HL-60 (cell line): ENCODE measurements around the gene GPR157.

Experiments
- DNase-seq, 2 experiments: peaks; one replicate each; pipeline ENCODE4 v3.0.0-alpha.2; 2010 to 2020; ENCODE audit warnings: low read depth in 1 of 2, low spot score in 1 of 2
- H3K27ac ChIP-seq: fragments of 250-450 bp; sonication (Bioruptor Pico); replicated peaks from 2 replicates; pipeline ENCODE4 v1.5.1; 2020; ENCODE audit warnings: mild to moderate bottlenecking, moderate library complexity
- H3K27me3 ChIP-seq: fragments of 250-450 bp; sonication (Bioruptor Pico); 2 replicates; pipeline ENCODE4 v1.5.1; 2021; ENCODE audit warnings: mild to moderate bottlenecking, moderate library complexity; ENCODE audit not compliant: insufficient read depth, poor library complexity, severe bottlenecking
- H3K4me3 ChIP-seq: replicated peaks from 2 replicates; pipeline ENCODE4 v1.5.1; 2011; ENCODE audit warnings: mild to moderate bottlenecking, control low read depth, low read length; ENCODE audit not compliant: insufficient read depth
- GABPA ChIP-seq: IDR thresholded peaks from 2 replicates; pipeline ENCODE4 v1.6.1; 2012; ENCODE audit warnings: low read depth
- POLR2AphosphoS5 ChIP-seq: IDR thresholded peaks from 2 replicates; pipeline ENCODE4 v1.6.1; 2012; ENCODE audit warnings: low read depth
- SPI1 ChIP-seq: IDR thresholded peaks from 2 replicates; pipeline ENCODE4 v1.6.1; 2012; ENCODE audit warnings: low read depth, mild to moderate bottlenecking, borderline replicate concordance
- TF ChIP-seq, protein P1 (sequence below): IDR thresholded peaks from 2 replicates; pipeline ENCODE4 v1.6.1; 2012; ENCODE audit warnings: low read depth; ENCODE audit not compliant: insufficient replicate concordance
- TF ChIP-seq, protein P2 (sequence below): IDR thresholded peaks from one replicate; pipeline ENCODE4 v1.5.1; 2011; ENCODE audit warnings: low read length, control low read depth, inconsistent platforms; ENCODE audit not compliant: insufficient read depth

The GPR157 gene

DNA sequence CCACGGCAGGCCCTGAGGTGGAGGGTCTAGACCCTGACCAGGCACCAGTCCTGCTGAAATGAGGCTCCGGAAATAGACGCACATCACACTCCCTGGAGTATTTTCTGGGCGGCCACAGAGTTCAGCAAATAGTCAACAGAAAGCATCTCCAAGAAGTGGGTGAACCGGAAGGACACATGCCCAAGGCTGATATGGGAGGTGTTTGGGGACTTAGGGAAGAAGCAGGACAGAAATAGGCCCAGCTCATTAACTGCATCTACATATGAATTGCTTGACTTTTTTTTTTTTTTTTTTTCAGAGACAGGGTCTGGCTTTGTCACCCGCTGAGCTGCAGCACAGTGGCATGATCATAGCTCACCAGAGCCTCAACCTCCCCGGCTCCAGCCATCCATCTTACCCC is 36.5 kb upstream of the GPR157 start:
- Histone ChIP-seq H3K27ac (no peak overlapping the region), H3K4me3 (no peak overlapping the region), H3K27me3 (no peaks in the 10 kb centered on the region)
- no peak for DNase-seq
- TF ChIP-seq POLR2AphosphoS5 (no peak), SPI1 (no peak), GABPA (no peak)
- TF ChIP-seq, protein P1, sequence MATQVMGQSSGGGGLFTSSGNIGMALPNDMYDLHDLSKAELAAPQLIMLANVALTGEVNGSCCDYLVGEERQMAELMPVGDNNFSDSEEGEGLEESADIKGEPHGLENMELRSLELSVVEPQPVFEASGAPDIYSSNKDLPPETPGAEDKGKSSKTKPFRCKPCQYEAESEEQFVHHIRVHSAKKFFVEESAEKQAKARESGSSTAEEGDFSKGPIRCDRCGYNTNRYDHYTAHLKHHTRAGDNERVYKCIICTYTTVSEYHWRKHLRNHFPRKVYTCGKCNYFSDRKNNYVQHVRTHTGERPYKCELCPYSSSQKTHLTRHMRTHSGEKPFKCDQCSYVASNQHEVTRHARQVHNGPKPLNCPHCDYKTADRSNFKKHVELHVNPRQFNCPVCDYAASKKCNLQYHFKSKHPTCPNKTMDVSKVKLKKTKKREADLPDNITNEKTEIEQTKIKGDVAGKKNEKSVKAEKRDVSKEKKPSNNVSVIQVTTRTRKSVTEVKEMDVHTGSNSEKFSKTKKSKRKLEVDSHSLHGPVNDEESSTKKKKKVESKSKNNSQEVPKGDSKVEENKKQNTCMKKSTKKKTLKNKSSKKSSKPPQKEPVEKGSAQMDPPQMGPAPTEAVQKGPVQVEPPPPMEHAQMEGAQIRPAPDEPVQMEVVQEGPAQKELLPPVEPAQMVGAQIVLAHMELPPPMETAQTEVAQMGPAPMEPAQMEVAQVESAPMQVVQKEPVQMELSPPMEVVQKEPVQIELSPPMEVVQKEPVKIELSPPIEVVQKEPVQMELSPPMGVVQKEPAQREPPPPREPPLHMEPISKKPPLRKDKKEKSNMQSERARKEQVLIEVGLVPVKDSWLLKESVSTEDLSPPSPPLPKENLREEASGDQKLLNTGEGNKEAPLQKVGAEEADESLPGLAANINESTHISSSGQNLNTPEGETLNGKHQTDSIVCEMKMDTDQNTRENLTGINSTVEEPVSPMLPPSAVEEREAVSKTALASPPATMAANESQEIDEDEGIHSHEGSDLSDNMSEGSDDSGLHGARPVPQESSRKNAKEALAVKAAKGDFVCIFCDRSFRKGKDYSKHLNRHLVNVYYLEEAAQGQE, result no peak
- TF ChIP-seq, protein P2, sequence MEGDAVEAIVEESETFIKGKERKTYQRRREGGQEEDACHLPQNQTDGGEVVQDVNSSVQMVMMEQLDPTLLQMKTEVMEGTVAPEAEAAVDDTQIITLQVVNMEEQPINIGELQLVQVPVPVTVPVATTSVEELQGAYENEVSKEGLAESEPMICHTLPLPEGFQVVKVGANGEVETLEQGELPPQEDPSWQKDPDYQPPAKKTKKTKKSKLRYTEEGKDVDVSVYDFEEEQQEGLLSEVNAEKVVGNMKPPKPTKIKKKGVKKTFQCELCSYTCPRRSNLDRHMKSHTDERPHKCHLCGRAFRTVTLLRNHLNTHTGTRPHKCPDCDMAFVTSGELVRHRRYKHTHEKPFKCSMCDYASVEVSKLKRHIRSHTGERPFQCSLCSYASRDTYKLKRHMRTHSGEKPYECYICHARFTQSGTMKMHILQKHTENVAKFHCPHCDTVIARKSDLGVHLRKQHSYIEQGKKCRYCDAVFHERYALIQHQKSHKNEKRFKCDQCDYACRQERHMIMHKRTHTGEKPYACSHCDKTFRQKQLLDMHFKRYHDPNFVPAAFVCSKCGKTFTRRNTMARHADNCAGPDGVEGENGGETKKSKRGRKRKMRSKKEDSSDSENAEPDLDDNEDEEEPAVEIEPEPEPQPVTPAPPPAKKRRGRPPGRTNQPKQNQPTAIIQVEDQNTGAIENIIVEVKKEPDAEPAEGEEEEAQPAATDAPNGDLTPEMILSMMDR, result no peak

DNA sequence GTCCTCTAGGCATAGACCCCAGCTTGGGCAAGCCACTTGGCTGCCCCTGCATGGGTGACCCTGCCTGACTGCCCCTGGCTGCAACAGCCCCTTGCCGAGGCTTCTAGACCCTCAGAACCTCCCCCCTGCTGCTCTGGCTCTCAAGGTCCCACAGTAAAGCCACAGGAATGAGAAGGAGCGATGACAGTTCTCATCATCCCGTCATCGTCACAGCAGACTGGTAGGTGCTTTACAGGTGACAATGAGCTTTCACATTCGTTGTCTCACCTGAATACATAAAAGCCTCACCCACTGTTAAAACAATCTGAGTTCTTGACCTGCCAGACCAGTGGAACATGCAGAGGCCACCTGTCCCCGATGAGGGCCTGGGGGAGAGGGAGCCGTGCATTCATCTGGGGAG is 36.0 kb upstream of the GPR157 start:
- no peak for TF ChIP-seq SPI1
- TF ChIP-seq, protein P1, result no peak
- no peak for TF ChIP-seq GABPA
- TF ChIP-seq, protein P2, result no peak
- TF ChIP-seq POLR2AphosphoS5, result no peak
- Histone ChIP-seq H3K27ac (no peak overlapping the region), H3K4me3 (no peak overlapping the region)

DNA sequence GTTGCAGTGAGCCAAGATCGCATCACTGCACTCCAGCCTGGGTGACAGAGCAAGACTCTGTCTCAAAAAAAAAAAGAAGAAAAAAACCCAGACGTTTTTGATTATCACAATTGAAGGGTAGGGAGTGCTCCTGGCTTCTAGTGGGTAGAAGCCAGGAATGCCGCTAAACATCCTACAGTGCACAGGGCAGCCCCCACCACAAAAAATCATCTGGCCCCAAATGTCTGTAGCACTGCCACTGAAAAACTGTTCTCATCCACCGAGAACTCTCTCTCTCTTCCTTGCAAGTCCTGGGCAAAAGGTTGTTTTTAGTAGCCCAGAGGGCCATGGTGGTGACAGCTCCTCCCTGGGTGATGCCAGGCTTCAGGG is 35.6 kb upstream of the GPR157 start:
- H3K27me3 ChIP-seq, result no peaks in the 10 kb centered on the region
- DNase-seq, result no peak
- no peak overlapping the region for H3K4me3 ChIP-seq
- H3K27ac ChIP-seq, result no peak overlapping the region
- TF ChIP-seq, protein P1, result no peak
- no peak for TF ChIP-seq GABPA

More for the DNA sequence above, 36.0 kb upstream of the GPR157 start:
- no peaks in the 10 kb centered on the region for H3K27me3 ChIP-seq
- DNase-seq, result no peak

DNA sequence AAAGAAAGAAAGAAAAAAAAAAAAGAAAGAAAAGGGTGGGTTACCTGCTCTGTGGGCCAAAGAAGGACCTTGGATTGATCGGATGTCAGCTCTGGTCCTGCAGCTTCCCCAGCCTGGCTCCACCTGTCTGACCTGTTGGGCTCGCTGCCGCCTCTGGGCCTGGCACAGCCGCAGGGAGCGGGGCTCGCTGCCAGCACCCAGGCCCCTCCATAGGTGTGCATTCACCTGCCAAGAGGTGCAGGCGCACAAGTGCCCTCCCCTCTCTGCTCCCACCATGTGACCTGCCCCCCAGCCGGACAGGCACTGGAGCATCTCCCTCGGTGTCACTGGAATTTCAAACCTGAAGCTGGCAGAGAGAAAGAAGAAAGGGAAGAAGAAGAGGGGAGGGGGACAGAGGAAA is 33.1 kb upstream of the GPR157 start:
- H3K27me3 ChIP-seq, result no peaks in the 10 kb centered on the region
- TF ChIP-seq, protein P1, result no peak
- TF ChIP-seq, protein P2, result no peak
- no peak for TF ChIP-seq SPI1
- no peak for TF ChIP-seq GABPA
- TF ChIP-seq POLR2AphosphoS5, result no peak
- H3K27ac ChIP-seq, result no peak overlapping the region
- DNase-seq, result no peak
- no peak overlapping the region for H3K4me3 ChIP-seq
